ENCODE results near the gene CLCN3. TPM values are rescaled to one million over a fixed set of nuclear protein-coding genes. Genes with fewer than 3 reads are reported as not detected.

The CLCN3 gene
- total RNA-seq, 1 experiment from 2014 or later = 38.3 TPM

DNA sequence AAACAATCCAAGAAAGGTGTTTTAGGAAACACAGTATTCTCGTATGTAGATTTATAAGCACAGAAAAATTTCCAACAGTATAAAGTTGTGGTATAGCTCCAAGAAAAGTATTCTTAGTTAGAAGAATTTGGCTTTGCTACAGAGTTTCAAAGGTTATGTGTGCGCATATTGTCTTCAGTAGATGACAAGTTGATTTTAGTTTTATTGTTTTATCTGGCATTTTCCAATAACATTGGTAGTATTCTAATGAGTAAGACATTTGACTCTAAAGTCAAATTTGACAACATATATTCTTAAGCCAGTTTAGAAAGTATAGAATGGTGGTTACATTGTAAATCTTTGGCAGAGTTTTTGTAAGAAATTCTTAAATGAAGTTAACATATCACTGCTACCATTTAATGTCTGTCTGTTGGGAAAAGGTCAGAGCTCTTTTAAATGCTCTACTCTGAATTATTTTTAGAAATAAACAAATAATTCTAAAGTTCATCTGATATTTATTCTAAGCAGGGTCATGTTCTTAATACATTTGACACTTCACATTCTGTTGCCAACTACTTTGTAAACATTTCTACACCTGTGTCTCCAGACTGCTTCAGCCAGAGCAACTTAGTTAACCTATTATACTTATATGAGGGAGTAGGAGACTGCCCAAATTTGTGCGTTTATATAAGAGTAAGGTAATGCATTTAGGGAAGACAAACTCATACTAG lies 30.0 kb downstream of the CLCN3 start:
- no peaks in the 10 kb centered on the region for H3K9me3 ChIP-seq (ENCODE audit: control insufficient read depth, insufficient read depth, low read depth, low read length)
- no peaks in the 10 kb centered on the region for H3K27me3 ChIP-seq (ENCODE audit: control insufficient read depth, insufficient read depth, low read length)
- TF ChIP-seq POLR2AphosphoS5 (IDR thresholded peaks at IDR 0.05; ENCODE audit: low read depth, low read length) (no peak), SIN3A (IDR thresholded peaks at IDR 0.05; ENCODE audit: borderline replicate concordance, insufficient read depth, low read depth, low read length) (no peak), TCF7L2 (IDR thresholded peaks at IDR 0.05; ENCODE audit: low read depth, low read length) (no peak)
- TF ChIP-seq, protein P1, sequence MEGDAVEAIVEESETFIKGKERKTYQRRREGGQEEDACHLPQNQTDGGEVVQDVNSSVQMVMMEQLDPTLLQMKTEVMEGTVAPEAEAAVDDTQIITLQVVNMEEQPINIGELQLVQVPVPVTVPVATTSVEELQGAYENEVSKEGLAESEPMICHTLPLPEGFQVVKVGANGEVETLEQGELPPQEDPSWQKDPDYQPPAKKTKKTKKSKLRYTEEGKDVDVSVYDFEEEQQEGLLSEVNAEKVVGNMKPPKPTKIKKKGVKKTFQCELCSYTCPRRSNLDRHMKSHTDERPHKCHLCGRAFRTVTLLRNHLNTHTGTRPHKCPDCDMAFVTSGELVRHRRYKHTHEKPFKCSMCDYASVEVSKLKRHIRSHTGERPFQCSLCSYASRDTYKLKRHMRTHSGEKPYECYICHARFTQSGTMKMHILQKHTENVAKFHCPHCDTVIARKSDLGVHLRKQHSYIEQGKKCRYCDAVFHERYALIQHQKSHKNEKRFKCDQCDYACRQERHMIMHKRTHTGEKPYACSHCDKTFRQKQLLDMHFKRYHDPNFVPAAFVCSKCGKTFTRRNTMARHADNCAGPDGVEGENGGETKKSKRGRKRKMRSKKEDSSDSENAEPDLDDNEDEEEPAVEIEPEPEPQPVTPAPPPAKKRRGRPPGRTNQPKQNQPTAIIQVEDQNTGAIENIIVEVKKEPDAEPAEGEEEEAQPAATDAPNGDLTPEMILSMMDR (IDR thresholded peaks at IDR 0.05) = no peak
- TF ChIP-seq, protein P2, sequence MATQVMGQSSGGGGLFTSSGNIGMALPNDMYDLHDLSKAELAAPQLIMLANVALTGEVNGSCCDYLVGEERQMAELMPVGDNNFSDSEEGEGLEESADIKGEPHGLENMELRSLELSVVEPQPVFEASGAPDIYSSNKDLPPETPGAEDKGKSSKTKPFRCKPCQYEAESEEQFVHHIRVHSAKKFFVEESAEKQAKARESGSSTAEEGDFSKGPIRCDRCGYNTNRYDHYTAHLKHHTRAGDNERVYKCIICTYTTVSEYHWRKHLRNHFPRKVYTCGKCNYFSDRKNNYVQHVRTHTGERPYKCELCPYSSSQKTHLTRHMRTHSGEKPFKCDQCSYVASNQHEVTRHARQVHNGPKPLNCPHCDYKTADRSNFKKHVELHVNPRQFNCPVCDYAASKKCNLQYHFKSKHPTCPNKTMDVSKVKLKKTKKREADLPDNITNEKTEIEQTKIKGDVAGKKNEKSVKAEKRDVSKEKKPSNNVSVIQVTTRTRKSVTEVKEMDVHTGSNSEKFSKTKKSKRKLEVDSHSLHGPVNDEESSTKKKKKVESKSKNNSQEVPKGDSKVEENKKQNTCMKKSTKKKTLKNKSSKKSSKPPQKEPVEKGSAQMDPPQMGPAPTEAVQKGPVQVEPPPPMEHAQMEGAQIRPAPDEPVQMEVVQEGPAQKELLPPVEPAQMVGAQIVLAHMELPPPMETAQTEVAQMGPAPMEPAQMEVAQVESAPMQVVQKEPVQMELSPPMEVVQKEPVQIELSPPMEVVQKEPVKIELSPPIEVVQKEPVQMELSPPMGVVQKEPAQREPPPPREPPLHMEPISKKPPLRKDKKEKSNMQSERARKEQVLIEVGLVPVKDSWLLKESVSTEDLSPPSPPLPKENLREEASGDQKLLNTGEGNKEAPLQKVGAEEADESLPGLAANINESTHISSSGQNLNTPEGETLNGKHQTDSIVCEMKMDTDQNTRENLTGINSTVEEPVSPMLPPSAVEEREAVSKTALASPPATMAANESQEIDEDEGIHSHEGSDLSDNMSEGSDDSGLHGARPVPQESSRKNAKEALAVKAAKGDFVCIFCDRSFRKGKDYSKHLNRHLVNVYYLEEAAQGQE (IDR thresholded peaks at IDR 0.05; ENCODE audit: insufficient read depth in 1 of 2, low read depth in 2 of 2, low read length in 1 of 2) = no peak
- no peak for DNase-seq (ENCODE audit: low read depth, low spot score)
- H3K4me1 ChIP-seq (ENCODE audit: control insufficient read depth, insufficient read depth, low read length) = no peaks in the 10 kb centered on the region
- no peak overlapping the region for H3K4me3 ChIP-seq (ENCODE audit: low read depth in 2 of 2, low read length in 2 of 2)
- H3K36me3 ChIP-seq (ENCODE audit: control insufficient read depth, insufficient read depth, low read length) = no peaks in the 10 kb centered on the region
- no peak for ATAC-seq
- in situ Hi-C loops (cut with HindIII; ENCODE audit: low pct_unique_long_range_greater_than_20kb, low sequenced_read_pairs) = no loop called here
- CTCF ChIA-PET = no interaction called here
- POLR2A ChIA-PET = no interaction called here
- BruUV-seq (replicated peaks) = no TSS peak
- H3K27ac ChIP-seq (ENCODE audit: low read length) = no peak overlapping the region
- intact Hi-C loops (cut with micrococcal nuclease; ENCODE audit: unreplicated experiment) = no loop called here

DNA sequence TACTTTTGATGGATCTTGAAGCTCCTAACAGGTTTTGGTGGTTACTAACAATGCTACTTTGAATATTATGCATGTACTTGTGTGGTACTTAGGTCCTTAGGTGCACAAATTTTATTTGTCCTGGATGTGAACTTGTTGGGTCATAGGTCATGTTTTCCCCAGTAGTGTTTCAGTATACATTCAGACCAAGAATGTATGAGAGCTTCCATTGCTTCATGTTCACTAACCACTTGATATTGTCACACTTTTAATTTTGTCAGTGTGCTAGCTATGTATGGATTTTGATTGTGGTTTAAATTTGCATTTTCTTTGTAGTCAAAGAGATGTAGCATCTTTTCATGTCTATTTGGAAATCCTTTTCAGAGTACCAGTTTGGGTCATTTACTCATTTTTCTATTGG lies 32.2 kb downstream of the CLCN3 start:
- DNase-seq (ENCODE audit: low read depth, low spot score) (no peak), ATAC-seq (no peak)
- no peak overlapping the region for H3K27ac ChIP-seq (ENCODE audit: low read length)
- intact Hi-C loops (cut with micrococcal nuclease; ENCODE audit: unreplicated experiment) (no loop called here), in situ Hi-C loops (cut with HindIII; ENCODE audit: low pct_unique_long_range_greater_than_20kb, low sequenced_read_pairs) (no loop called here)
- BruUV-seq (replicated peaks) = no TSS peak
- ChIA-PET POLR2A (no interaction called here), CTCF (no interaction called here)
- TF ChIP-seq POLR2AphosphoS5 (IDR thresholded peaks at IDR 0.05; ENCODE audit: low read depth, low read length) (no peak), TCF7L2 (IDR thresholded peaks at IDR 0.05; ENCODE audit: low read depth, low read length) (no peak), SIN3A (IDR thresholded peaks at IDR 0.05; ENCODE audit: borderline replicate concordance, insufficient read depth, low read depth, low read length) (no peak)
- TF ChIP-seq, protein P1 (IDR thresholded peaks at IDR 0.05) = no peak
- TF ChIP-seq, protein P2 (IDR thresholded peaks at IDR 0.05; ENCODE audit: insufficient read depth in 1 of 2, low read depth in 2 of 2, low read length in 1 of 2) = no peak
- H3K4me3 ChIP-seq (ENCODE audit: low read depth in 2 of 2, low read length in 2 of 2) = no peak overlapping the region
- no peaks in the 10 kb centered on the region for H3K27me3 ChIP-seq (ENCODE audit: control insufficient read depth, insufficient read depth, low read length)
- no peaks in the 10 kb centered on the region for H3K9me3 ChIP-seq (ENCODE audit: control insufficient read depth, insufficient read depth, low read depth, low read length)
- H3K4me1 ChIP-seq (ENCODE audit: control insufficient read depth, insufficient read depth, low read length) = no peaks in the 10 kb centered on the region; the same call in 1 of the 2 replicates
- H3K36me3 ChIP-seq (ENCODE audit: control insufficient read depth, insufficient read depth, low read length) = no peaks in the 10 kb centered on the region

Data from Panc1 (cell line).